HG03039 (cell line): Measurements from ENCODE around the gene CLIC2.
A peak's percentile ranks its signal among the peaks of the same experiment; 100 is the strongest.
"Not testable (repeated sequence)": the region's sequence is repeated elsewhere in the genome, so short reads cannot be mapped to it uniquely, and the experiment has no call there.

ENCODE experiments used
- ATAC-seq: cut with Tn5 transposase; IDR thresholded peaks from one replicate; pipeline ENCODE4 v1.9.1; 2021; ENCODE audit warnings: mild to moderate bottlenecking, moderate library complexity; ENCODE audit not compliant: unreplicated experiment

CLIC2 gene

DNA sequence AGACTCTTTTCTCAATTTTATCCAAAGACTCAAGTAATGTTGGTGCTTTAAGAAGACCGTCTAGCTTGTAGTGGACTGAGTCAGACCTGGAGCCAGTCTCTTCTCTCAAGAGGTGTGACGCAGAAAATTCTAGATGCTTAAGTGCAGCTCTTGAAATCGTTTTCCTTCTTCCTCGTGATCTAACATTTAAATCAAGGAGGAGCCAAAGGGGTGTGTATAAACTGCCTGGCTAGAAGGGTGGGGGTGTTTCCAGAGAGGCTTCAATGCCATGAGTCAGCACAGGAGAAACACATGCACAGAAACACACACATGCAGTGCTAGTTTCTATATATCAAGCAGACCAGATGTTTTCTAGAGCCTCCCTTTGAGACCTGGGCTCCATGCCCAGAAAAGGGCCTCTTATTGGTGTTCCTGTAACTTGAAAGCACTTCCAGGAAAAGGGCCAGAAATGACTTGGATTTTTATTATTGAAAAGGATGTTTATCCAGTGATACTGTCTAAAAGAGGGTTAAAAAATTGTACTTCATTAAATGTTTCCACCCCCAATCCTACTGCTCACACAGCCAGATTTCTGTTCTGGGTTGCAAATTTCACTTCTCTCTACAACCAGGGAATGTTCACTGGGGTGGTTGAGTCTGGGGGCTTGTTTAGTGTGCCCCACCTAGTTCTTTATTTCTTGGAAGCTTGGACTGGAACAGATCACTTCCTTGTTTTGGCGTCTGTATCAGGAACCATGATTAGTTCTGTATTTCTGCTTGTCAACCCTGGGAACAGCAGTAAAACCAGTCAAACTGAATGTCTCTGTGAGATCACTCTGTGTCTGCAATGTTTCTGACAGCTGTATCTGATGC is at the start of gene CLIC2:
Gene CLIC2, minus strand, starts transcription at position 129 of the 851 bp plus-strand sequence. CDS start 187 bp downstream, outside the sequence.
- no peak for ATAC-seq

DNA sequence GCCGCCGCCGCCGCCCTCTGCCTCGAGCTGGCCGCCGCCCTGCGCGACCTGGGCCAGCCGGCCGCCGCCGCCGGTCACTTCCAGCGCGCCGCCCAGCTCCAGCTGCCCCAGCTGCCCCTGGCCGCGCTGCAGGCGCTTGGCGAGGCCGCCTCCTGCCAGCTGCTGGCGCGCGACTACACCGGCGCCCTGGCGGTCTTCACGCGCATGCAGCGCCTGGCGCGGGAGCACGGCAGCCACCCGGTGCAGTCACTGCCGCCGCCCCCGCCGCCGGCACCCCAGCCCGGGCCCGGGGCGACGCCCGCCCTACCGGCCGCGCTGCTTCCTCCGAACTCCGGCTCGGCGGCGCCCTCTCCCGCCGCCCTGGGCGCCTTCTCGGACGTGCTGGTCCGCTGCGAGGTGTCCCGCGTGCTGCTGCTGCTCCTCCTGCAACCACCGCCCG is 48.1 kb upstream of the CLIC2 start:
- peak; percentile 42 for ATAC-seq

DNA sequence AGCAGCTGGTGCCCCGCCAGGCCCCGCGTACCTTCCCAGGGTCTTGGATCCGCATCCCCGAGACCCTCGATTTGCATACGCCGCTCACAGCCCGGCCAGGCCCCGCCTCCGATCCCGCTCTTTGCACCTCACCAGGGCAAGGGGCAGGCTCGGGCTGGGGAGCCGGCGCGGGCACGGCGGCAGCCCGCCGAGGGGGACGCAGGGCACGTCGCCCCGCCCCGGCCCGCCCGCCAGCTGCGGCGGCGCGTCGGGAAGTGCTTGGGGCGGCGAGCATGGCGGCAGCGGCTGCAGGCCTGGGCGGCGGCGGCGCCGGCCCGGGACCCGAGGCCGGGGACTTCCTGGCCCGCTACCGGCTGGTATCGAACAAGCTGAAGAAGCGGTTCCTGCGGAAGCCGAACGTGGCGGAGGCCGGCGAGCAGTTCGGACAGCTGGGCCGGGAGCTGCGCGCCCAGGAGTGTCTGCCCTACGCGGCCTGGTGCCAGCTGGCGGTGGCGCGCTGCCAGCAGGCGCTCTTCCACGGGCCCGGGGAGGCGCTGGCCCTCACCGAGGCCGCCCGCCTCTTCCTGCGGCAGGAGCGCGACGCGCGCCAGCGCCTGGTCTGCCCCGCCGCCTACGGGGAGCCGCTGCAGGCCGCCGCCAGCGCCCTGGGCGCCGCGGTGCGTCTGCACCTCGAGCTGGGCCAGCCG is 47.6 kb upstream of the CLIC2 start, which contains the start of gene F8A2:
Gene F8A2, plus strand, starts transcription at position 253 of the 686 bp plus-strand sequence. Its CDS starts 20 bp downstream, at position 273.
- peak; percentile 76 for ATAC-seq

DNA sequence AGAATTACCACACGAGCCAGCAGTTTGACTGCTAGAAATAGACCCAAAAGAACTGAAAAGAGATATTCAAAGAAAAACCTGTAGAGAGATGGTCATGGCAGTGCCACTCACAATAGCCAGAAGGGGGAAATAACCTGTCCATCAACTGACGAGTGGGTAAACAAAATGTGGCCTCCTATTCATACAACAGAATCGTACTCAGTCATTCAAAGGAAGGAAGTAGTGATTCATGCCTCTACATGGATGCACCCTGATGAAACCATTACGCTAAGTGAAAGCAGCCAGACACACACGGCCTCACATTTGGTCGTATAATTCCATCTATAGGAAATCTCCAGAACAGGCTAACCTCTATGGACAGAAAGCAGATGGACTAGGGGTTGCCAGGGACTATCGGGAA is 45.4 kb upstream of the CLIC2 start:
- ATAC-seq: not testable (repeated sequence)

DNA sequence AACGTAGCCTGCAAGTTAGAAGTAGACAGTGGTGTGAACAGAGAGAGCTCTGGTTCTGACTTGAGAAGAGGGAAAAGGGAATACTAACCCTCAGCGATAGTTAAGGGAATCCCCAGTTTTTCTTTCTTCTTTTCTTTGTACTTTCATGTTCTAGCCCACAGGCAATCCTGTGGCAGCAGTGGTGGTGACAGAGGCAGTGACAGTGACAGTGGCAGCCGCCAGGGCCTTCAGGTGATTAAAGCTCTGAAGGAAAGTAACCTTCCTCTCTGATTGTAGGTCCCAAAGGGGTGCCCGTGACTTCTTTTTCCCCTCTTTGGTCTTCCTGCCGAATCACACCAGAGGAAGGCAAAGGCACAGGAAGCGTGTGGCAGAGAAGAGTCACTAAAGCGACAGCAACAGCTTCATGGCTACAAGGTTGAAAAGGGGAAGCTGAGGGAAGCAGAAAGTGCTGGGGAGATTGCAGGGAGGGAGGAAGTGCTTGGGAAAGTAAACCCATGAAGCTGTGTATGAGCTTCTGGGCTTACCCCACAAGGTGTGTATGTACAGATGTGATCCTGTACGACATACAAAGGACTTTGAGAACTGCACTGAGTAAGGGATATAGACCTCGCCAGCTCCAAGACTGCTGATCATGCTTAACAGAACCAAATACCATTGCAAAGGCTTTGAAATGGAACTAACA is 39.5 kb upstream of the CLIC2 start:
- ATAC-seq: not testable (repeated sequence)

DNA sequence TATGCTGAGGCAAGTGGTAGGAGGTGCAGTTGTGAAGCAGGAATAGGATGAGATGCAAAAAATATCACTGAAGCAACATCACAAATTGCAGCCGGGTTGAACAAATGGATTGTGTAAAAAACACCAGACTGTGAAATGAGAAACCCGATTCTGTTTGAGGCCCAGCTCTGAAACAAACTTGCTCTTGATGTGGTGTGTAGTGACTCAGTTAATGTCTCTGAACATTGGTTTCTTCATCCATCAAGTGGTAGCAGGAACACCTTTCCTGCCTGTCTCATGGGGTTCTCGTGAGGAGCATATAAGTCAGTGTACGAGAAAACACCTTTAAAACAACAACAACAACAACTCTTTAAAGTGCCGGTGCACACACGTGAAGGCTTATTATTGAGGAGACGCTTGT is 29.3 kb upstream of the CLIC2 start:
- not testable (repeated sequence) for ATAC-seq

DNA sequence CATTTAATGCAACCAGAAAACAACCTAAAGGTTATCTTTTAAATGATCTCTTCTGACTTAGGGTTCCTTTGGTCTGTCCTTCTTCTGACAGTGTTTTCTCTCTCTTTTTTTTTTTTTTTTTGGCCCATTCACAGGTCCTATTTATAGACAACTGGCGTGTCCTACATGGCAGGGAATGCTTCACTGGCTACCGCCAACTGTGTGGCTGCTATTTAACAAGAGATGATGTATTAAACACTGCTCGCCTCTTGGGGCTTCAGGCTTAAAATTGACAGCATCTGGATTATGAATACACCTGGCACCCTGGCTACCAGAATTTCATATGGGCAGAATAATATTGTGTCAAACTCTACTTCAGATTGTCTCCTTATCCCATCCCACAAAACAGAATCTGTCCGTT is 15.0 kb upstream of the CLIC2 start:
- ATAC-seq: not testable (repeated sequence)

DNA sequence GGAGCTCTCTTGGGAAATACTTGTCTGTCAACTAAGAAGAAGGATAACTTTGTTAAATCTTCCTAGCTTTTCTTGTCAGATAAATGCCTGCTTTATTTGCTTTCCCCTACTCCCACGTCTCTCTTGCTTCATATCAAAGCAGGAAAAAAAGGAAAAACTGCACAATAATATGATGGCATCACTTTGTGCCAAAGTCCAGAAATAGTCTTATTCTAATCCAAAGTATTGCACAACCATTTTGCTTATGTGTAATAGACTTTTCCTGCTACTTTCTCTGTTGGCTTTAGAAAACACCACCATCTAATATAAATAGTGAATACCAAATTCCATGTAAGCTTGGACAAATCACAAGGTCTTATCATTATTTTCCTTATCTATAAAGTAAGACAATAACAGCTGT is 11.3 kb upstream of the CLIC2 start:
- ATAC-seq: not testable (repeated sequence)

DNA sequence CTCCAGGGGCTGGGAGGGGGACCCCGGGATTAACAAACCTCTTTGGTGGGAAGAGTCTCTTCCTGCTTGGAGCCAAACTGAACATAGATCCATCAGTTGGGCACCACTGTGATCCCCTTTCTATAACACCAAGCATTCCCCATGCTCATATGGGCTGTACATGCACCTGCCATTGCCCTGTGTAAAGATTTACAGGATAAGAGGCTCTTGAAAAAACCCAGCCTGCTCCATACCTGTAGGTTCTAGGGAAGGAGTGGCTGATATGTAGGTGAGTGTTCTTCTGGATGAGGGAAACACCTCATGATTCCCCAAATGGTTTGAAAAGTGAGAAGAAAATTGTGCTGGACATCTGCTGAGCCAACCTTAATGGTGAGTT is 911 bp upstream of the CLIC2 start:
- ATAC-seq: not testable (repeated sequence)

DNA sequence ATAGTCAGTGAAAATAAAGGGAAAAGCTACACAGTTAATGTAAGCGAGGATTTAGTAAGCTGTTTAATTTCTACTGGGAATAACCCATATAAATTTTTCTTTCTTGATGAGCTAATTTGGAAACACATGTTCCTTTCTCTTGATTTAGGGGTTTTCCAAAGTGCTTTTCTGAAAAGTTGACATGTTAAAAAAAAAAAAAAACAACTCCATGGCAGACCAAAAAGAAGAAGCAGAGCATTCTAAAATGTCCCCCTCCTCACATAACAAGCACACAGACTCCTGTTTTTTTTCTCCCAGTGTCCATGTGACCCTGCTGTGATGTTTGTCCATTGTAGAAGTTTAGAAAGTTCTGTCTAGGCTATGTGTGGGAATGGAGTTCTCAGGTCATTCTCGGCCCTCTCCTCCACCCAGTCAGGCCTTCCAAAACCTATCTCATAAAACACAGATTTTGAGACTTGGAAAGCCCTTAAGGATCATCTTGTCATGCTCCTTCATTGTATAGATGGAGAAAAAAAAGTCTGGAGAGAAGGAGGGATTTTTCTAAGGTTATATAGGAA is 792 bp downstream of the CLIC2 start:
- no peak for ATAC-seq

DNA sequence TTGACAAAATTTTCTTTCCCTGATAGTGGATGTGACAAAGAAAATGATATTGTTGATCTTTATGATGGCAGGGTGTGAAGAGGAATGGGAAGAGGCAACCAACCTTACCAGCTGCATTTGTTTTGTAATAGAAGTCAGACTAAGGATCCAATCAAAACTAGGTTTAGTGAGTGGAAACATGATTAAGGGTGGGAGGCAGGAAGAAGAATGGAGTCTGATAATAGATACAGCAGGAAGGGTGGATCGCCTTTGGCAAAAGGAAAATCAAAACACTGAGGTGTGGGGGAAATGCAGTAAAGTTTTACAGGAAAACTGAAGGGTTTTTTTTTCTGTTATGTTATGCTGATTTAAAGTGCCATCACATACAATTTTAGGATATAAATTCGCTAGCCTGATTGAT is 3.4 kb downstream of the CLIC2 start:
- no peak for ATAC-seq

DNA sequence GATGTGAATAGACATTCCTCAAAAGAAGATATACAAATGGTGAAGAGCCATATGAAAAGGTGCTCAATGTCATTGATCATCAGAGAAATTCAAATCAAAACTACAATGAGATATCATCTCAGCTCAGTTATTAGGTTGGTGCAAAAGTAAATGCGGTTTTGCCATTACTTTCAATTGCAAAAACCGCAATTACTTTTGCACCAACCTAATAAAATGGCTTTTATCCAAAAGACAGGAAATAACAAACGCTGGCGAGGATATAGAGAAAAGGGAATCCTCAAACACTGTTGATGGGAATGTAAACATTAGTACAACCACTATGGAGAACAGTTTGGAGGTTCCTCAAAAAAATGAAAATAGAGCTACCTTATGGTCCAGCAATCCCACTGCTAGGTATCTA is 5.1 kb downstream of the CLIC2 start:
- ATAC-seq: no peak

DNA sequence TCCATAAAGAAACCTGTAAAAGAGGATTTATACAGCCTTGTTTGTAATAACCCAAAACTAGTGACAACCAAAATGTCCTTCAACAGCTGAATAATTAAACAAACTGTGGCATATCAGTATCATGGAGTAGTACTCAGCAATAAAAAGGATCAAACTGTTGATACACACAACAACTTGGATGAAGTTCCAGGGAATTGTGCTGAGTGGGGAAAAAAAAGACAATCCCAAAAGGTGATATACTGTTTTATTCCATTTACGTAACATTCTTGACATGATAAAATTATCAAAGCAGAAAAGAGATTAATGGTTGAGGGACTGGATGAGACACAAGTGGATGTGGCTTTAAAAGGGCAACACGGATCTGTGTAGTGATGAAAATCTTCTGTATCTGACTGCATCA is 7.8 kb downstream of the CLIC2 start:
- no peak for ATAC-seq

DNA sequence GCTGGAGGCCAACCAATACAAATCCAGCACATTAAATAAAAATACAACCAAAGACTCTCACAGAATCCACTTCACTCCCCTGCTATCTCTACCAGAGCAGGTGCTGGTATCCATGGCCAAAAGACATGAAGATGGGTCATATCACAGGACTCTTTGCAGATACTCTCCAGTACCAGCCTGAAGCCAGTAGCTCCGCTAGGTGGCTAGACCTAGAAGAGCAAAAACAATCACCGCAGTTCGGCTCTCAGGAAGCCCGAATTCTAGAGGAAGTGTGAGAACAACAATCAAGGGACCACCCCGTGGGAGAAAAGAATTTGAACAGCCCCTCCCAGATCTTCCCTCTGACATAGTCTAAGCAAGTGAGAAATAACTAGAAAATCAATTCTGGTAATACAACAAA is 20.2 kb downstream of the CLIC2 start:
- no peak for ATAC-seq

DNA sequence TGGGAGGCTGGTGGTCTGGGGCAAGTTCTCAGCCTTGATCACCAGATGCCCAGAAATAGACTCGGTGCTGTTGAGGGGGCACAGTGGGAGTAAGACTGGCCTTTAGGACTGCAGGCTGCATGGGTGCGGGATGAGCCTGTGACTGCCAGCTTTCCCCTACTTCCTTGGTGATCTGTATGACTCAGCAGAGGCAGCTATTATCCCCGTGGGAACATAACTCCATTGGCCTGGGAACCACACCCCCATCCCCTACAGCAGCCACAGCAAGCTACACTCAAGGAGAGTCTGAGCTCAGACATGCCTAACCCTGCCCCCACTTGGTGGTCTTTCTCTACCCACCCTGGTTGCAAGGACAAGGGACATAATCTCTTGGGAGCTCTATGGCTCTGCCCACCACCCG is 20.6 kb downstream of the CLIC2 start:
- ATAC-seq: no peak

DNA sequence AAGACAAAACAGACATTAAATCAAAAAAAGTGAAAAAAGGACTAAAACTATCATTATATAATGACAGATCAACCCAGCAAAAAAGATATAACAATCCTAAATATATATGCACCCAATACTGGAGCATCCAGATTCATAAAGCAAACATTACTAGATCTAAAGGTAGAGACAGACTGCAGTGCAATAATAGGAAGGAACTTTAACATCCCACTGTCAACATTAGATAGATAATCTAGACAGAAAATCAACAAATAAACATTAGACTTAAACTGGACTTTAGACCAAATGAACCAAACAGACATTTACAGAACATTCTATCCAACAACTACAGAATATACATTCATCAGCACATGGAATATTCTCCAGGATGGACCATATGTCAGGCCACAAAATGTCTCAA is 40.6 kb downstream of the CLIC2 start:
- ATAC-seq: no peak

DNA sequence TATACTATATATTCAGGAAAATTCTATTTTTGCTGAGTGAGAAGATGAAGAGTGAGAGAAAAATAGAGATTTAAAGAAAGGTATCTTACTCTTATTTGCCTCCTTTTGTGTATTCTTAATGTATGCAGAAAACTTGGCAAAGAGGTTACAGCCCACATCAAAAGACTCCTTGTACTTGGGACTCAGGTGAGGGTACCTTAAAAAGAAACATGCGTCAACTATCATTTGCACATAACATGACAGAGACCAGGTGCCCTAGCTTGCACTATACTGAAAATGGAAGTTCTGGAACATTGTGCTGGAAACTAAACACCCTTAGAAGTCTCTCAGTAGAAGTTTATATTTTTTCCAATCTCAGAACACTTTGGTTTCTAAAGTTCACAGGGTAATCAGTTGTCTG is 54.5 kb downstream of the CLIC2 start:
- ATAC-seq: no peak

DNA sequence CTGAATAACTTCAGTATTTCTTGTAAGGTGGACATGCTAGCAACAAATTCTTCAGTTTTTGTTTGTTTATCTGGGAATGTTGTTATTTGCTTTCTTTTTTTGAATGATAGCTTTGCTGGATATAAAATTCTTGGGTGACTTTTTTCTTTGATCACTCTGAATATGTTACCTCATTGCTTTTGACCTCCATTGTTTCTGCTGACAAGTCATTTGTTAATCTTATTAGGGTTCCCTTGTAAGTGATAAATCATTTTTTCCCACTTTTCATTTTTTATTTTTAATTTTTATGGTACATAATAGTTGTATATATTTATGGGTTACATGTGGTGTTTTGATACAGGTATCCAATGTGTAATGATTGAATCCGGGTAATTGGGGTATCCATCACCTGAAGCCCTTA is 63.4 kb downstream of the CLIC2 start:
- ATAC-seq: no peak

DNA sequence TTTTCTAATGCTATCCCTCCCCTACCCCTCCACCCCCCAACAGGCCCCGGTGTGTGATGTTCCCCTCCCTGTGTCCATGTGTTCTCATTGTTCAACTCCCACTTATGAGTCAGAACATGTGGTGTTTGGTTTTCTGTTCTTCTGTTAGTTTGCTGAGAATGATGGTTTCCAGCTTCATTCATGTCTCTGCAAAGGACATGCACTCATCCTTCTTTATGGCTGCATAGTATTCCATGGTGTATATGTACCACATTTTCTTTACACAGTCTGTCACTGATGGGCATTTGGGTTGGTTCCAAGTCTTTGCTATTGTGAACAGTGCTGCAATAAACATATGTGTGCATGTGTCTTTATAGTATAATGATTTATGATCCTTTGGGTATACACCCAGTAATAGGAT is 66.4 kb downstream of the CLIC2 start:
- ATAC-seq: not testable (repeated sequence)

DNA sequence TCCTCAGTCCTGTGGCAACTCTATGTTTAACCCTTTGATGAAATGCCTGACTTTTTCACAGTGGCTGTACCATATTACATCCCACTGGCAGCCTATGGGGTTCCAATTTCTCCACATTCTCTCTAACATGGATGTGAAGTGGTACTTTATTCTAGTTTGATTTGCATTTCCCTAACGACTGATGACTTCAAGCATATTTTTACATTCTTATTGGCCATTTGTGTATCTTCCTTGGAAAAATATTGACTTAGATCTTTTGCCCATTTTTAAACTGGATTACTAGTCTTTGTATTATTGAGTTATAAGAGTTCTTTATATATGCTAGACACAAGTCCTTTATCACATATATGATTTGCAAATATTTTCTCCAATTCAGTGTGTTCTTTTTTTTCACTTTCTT is 68.0 kb downstream of the CLIC2 start:
- ATAC-seq: no peak
